ENCODE measurements around the gene TBC1D4. TPM values are rescaled to one million over a fixed set of nuclear protein-coding genes. Genes with fewer than 3 reads are reported as not detected.

TBC1D4 gene
- total RNA-seq, 1 donor from 2014 or later: 1.5 TPM

- no peak overlapping the region for H3K27ac Mint-ChIP-seq
- POLR2A ChIA-PET: no interaction called here
- no peaks in the 10 kb centered on the region for H3K9me3 Mint-ChIP-seq
- TF ChIP-seq CTCF (IDR thresholded peaks at IDR 0.05): no peak
- no peaks in the 10 kb centered on the region for H3K4me1 Mint-ChIP-seq
- ATAC-seq (ENCODE audit: low read depth): no peak
- no peak overlapping the region for H3K4me3 Mint-ChIP-seq
- CTCF ChIA-PET: no interaction called here
- intact Hi-C loops (cut with micrococcal nuclease): no loop called here
- no peaks in the 10 kb centered on the region for H3K36me3 Mint-ChIP-seq (ENCODE audit: low read depth)
- no peak for DNase-seq
- H3K27me3 Mint-ChIP-seq: no peaks in the 10 kb centered on the region
Measured at GRCh38 chr13:75319254-75319653, 162.7 kb downstream of the TBC1D4 start.

- no peak for TF ChIP-seq CTCF (IDR thresholded peaks at IDR 0.05)
- DNase-seq (no peak), ATAC-seq (ENCODE audit: low read depth) (no peak)
- CTCF ChIA-PET: no interaction called here
- Mint-ChIP-seq H3K4me3 (no peak overlapping the region), H3K27me3 (no peaks in the 10 kb centered on the region), H3K9me3 (no peaks in the 10 kb centered on the region), H3K27ac (no peak overlapping the region), H3K36me3 (ENCODE audit: low read depth) (no peaks in the 10 kb centered on the region), H3K4me1 (no peaks in the 10 kb centered on the region)
- intact Hi-C loops (cut with micrococcal nuclease): no loop called here
- POLR2A ChIA-PET: no interaction called here
Measured at GRCh38 chr13:75318138-75318833, 163.7 kb downstream of the TBC1D4 start.

- no peaks in the 10 kb centered on the region for H3K27me3 Mint-ChIP-seq
- CTCF ChIA-PET: no interaction called here
- no peak for DNase-seq
- POLR2A ChIA-PET: no interaction called here
- no peak overlapping the region for H3K27ac Mint-ChIP-seq
- H3K4me3 Mint-ChIP-seq: no peak overlapping the region
- no peaks in the 10 kb centered on the region for H3K36me3 Mint-ChIP-seq (ENCODE audit: low read depth)
- no peaks in the 10 kb centered on the region for H3K4me1 Mint-ChIP-seq
- H3K9me3 Mint-ChIP-seq: no peaks in the 10 kb centered on the region
- intact Hi-C loops (cut with micrococcal nuclease): no loop called here
- no peak for TF ChIP-seq CTCF (IDR thresholded peaks at IDR 0.05)
- ATAC-seq (ENCODE audit: low read depth): no peak
Measured at GRCh38 chr13:75316427-75316826, 165.5 kb downstream of the TBC1D4 start.

- POLR2A ChIA-PET: no interaction called here
- DNase-seq: no peak
- Mint-ChIP-seq H3K4me1 (no peaks in the 10 kb centered on the region), H3K4me3 (no peak overlapping the region), H3K36me3 (ENCODE audit: low read depth) (no peaks in the 10 kb centered on the region), H3K27ac (no peak overlapping the region), H3K27me3 (no peaks in the 10 kb centered on the region), H3K9me3 (no peaks in the 10 kb centered on the region)
- TF ChIP-seq CTCF (IDR thresholded peaks at IDR 0.05): no peak
- CTCF ChIA-PET: no interaction called here
- intact Hi-C loops (cut with micrococcal nuclease): no loop called here
- no peak for ATAC-seq (ENCODE audit: low read depth)
Measured at GRCh38 chr13:75312884-75313520, 169.0 kb downstream of the TBC1D4 start.

GRCh38 chr13:75309981-75310580 lies 171.9 kb downstream of the TBC1D4 start:
- TF ChIP-seq CTCF (IDR thresholded peaks at IDR 0.05): no peak
- intact Hi-C loops (cut with micrococcal nuclease): no loop called here
- ChIA-PET CTCF (no interaction called here), POLR2A (no interaction called here)
- Mint-ChIP-seq H3K36me3 (ENCODE audit: low read depth) (no peaks in the 10 kb centered on the region), H3K27ac (no peak overlapping the region), H3K9me3 (no peaks in the 10 kb centered on the region), H3K4me1 (peaks cover 5% of the 10 kb centered on the region), H3K4me3 (no peak overlapping the region), H3K27me3 (no peaks in the 10 kb centered on the region)
- DNase-seq (no peak), ATAC-seq (ENCODE audit: low read depth) (no peak)

Measured in activated B cell treated with CpG ODN at 0.5 μM for 24 hours (primary cell).